ENCODE data around the gene HSPA12A.

HSPA12A gene

DNA sequence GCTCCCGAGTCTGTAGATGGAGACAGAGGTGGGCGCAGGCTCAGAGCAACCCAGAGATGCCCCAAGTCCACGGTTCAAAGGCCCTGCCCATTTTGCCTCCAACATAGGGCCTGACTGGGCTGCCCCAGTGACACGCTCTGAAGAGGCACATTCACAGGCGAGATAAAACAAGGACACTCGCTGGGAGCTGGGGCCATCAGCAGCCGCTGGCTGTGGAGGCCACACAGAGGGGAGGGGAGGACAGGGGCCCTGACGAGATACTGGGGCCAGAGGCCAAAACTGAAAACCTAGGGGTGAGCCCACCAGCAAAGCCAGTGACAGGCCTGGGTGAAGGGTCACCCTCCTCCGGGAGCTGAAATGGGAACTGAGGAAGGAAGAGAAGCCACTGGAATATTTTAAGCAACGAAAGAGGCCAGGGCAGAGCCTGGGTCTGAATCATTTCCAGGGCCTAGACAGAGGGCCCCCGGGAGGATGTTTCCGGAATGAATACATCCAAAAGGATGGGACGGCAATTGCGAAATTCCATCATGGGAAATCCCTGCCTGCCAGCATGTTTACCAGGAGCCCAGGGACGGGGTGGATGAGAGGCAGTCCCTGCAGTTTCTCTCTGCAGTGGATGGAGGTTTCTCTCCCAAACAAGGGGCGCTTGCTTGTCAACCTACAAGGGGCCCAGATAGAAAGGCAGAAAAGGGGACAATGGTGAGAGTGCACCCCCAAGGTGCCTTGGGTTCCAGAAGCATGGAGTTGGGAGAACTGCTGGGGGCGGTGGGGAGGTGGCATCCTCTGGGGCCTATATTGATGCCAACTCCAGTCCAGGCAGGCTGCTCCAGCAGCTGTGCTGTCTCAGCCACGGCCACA lies 29.0 kb upstream of the HSPA12A start:
- peak; percentile 46 for DNase-seq (ENCODE audit: low spot score)

- DNase-seq (ENCODE audit: low spot score), result no peak
Observed at GRCh38 chr10:116770281-116770680, 27.9 kb upstream of the HSPA12A start.

GRCh38 chr10:116769791-116770190 lies 27.4 kb upstream of the HSPA12A start:
- DNase-seq (ENCODE audit: low spot score), result no peak

- DNase-seq (ENCODE audit: low spot score), result no peak
Observed at GRCh38 chr10:116769368-116769767, 27.0 kb upstream of the HSPA12A start.

DNA sequence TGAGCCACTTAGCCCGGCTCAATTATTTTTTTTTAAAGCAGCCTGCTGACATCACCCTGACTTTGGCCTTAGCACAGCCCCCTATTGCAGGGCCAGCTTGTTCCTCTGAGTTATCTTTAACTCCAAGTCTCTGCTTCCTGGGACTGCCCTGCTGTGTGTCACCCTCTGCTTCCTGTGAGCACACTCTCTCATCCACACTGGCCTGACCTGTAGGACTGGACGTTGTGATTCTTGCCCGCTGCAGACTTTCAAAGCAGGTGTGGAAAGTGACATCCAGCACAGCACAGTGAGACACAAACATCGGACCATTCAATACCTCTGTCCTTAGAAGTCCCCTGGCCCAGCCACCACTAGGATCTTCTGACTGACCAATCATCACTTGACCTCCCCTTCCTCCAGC lies 26.4 kb upstream of the HSPA12A start:
- DNase-seq (ENCODE audit: low spot score), result no peak

GRCh38 chr10:116766837-116767634 lies 24.7 kb upstream of the HSPA12A start:
- DNase-seq (ENCODE audit: low spot score), result no peak

GRCh38 chr10:116766241-116766827 lies 24.0 kb upstream of the HSPA12A start:
- DNase-seq (ENCODE audit: low spot score), result no peak

DNA sequence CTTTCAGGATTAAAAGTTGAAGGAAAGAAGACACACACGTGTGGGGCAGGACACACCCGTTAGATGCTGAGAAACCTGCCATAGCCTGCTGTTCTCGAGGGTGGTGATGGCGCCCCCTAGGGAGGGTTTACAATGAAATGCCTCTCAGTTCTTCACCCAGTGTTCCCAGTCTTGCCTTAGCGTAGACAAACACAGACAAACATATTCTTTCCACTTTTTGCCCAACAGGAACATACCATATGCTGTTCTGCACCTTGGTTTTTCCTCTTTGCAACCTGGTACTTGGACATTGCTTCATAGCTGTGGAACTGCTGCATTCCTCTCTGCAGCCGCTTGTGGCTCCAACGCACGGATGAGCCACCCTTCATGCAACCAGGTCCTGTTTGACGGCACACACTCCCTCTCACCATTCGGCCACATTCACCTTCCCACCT lies 23.3 kb upstream of the HSPA12A start:
- peak; percentile 53 for DNase-seq (ENCODE audit: low spot score)

GRCh38 chr10:116764979-116765378 lies 22.6 kb upstream of the HSPA12A start:
- DNase-seq (ENCODE audit: low spot score), result no peak

- DNase-seq (ENCODE audit: low spot score), result no peak
Observed at GRCh38 chr10:116763440-116763839, 21.1 kb upstream of the HSPA12A start.

GRCh38 chr10:116761883-116762282 lies 19.5 kb upstream of the HSPA12A start:
- DNase-seq (ENCODE audit: low spot score), result no peak

GRCh38 chr10:116760919-116761318 lies 18.6 kb upstream of the HSPA12A start:
- DNase-seq (ENCODE audit: low spot score), result no peak

- DNase-seq (ENCODE audit: low spot score), result no peak
Observed at GRCh38 chr10:116757246-116757645, 14.9 kb upstream of the HSPA12A start.

GRCh38 chr10:116756277-116756676 lies 13.9 kb upstream of the HSPA12A start:
- no peak for DNase-seq (ENCODE audit: low spot score)

GRCh38 chr10:116753759-116754158 lies 11.4 kb upstream of the HSPA12A start:
- DNase-seq (ENCODE audit: low spot score), result no peak

- DNase-seq (ENCODE audit: low spot score), result no peak
Observed at GRCh38 chr10:116752969-116753665, 10.8 kb upstream of the HSPA12A start.

DNA sequence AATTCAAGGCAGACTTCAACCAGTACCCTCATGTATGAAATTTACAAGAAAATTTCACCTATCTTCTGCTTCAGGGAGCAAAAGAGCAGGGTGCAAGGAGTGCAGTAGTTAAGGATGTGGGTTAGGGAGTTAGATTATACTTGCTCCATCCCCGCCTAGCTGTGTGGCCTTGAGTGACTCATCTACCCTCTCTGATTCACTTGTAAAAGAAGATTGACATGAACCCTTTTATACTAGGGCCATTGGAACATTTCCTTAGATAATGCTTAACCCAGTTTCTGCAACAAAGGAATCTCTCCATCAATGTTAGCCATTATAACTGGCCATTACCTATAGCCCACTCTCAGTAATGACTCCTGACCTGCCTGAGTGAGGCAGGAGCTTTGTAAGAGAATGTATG lies 10.2 kb upstream of the HSPA12A start:
- DNase-seq (ENCODE audit: low spot score), result no peak

DNA sequence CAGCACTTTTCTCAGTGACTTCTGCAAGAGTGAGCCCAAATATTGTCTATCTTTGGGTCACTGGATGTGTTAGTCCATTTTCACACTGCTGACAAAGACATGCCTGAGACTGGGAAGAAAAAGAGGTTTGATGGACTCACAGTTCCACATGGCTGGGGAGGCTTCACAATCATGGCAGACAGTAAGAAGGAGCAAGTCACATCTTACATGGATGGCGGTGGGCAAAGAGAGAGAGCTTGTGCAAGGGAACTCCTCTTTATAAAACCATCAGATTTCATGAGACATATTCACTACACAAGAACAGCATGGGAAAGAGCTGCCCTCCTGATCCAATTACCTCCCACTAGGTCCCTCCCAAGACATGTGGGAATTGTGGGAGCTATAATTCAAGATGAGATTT lies 6.1 kb upstream of the HSPA12A start:
- no peak for DNase-seq (ENCODE audit: low spot score)

- DNase-seq (ENCODE audit: low spot score), result no peak
Observed at GRCh38 chr10:116748041-116748440, 5.7 kb upstream of the HSPA12A start.

DNA sequence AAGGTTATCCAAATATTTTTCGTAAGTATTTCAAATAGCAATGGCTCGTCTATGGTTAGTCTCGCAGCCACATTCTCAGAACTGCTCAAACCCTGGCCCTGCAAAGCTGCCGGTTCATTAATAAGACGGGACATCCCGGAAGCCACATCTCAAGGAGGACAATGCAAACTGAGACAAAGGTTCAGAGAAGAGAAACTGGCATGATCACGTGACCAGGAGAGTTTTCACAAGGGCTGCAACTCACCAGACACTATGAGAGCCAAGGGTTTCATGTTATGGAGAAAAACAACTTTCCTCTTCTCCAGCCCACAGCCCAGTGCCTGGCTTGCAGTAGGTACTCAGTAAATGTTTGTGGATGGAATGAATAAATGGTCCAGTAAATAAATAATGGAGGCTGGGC lies 5.0 kb upstream of the HSPA12A start:
- DNase-seq (ENCODE audit: low spot score), result no peak

DNA sequence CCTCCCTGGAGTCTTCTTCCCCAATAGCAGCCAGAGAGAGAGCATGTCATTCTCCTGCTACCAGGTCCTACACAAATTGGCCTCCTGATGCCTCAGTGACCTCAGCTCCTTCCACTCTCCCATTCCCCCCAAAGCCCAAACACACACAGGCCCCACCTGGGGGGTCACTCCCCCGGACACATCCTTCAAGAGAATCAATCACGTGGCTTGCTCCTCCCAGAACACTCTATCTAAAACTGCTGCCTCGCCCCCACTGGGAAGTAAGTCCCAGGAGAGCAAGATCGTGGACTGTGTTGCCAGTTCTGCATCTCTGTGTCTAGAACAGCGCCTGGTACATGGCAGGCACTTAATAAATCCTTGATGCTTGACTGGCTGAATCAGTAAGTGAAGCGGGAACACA lies 2.5 kb upstream of the HSPA12A start:
- DNase-seq (ENCODE audit: low spot score), result no peak

GRCh38 chr10:116744163-116744753 lies 1.9 kb upstream of the HSPA12A start:
- no peak for DNase-seq (ENCODE audit: low spot score)
